ENCODE data around the gene PPP2R1A.
A peak's percentile ranks its signal among the peaks of the same experiment; 100 is the strongest.
"Not testable (repeated sequence)": the region's sequence is repeated elsewhere in the genome, so short reads cannot be mapped to it uniquely, and the experiment has no call there.

PPP2R1A gene

DNA sequence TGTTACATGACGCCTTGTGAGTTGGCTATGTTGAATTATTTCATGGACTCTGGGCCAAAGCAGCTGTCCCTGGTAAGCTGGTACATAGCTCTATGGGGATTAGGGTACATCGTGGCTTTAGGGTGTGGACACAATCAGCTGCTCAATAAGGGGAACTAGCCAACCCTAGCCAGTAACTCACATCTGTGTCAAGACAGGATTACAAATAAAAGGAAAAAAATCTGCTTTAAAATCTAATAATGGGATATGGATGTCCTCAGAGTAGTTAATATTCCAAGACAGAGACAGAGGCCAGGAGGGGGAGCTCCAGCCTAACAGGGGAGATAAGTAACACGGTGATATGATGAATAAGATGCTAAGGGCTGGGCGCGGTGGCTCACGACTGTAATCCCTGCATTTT, 58.4 kb downstream of the PPP2R1A start:
- Histone ChIP-seq H3K9me3 (no peaks in the 10 kb centered on the region), H3K4me1 (no peaks in the 10 kb centered on the region), H3K36me3 (no peaks in the 10 kb centered on the region), H3K27me3 (no peaks in the 10 kb centered on the region), H3K4me3 (no peak overlapping the region), H3K27ac (no peak overlapping the region)
- TF ChIP-seq, protein P1, sequence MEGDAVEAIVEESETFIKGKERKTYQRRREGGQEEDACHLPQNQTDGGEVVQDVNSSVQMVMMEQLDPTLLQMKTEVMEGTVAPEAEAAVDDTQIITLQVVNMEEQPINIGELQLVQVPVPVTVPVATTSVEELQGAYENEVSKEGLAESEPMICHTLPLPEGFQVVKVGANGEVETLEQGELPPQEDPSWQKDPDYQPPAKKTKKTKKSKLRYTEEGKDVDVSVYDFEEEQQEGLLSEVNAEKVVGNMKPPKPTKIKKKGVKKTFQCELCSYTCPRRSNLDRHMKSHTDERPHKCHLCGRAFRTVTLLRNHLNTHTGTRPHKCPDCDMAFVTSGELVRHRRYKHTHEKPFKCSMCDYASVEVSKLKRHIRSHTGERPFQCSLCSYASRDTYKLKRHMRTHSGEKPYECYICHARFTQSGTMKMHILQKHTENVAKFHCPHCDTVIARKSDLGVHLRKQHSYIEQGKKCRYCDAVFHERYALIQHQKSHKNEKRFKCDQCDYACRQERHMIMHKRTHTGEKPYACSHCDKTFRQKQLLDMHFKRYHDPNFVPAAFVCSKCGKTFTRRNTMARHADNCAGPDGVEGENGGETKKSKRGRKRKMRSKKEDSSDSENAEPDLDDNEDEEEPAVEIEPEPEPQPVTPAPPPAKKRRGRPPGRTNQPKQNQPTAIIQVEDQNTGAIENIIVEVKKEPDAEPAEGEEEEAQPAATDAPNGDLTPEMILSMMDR (IDR thresholded peaks at IDR 0.05): peak; percentile 34 to 54
- intact Hi-C loops (cut with DNase I; ENCODE audit: low total_unique reads): no loop called here
- DNase-seq: peak in 1 of 2 donors; percentile 56

DNA sequence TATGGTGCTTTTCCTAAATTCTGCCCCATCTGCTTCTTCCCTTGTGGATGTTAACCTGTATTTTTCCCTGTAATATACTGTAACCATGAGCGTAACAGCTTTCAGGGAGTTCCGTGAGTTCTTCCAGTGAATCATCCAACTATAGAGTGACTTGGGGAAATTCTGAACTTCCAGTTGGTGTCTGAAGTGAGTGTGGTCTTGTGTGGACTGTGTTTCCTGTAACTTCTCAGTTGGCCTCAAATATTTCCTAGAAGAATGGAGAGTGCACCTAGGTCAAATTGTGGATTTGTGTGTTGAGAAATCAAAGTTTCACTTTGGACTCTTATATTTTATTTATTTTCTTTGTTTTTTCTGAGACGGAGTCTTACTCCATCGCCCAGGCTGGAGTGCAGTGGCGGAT, 68.6 kb downstream of the PPP2R1A start:
- intact Hi-C loops (cut with DNase I; ENCODE audit: low total_unique reads): no loop called here
- H3K4me1 ChIP-seq: no peaks in the 10 kb centered on the region
- TF ChIP-seq, protein P1 (IDR thresholded peaks at IDR 0.05): no peak

DNA sequence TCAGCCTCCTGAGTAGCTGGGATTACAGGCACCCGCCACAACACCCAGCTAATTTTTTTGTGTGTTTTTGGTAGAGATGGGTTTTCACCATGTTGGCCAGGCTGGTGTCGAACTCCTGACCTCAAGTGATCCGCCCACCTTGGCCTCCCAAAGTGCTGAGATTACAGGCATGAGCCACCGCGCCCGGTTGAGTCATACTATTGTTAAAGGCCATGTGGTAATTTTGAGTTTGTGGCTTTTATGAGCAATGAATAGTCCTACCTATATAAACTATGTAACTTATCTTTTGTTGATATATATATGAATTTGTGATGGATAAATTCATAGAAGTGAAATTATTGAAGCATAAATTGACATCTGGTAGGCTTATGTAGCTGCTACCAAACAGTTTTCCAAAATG, 75.7 kb downstream of the PPP2R1A start:
- DNase-seq; intact Hi-C loops (cut with DNase I; ENCODE audit: low total_unique reads): not testable (repeated sequence)

More for the DNA sequence above, 68.6 kb downstream of the PPP2R1A start:
- Histone ChIP-seq H3K4me3 (no peak overlapping the region), H3K9me3 (no peaks in the 10 kb centered on the region), H3K27ac (no peak overlapping the region), H3K27me3 (no peaks in the 10 kb centered on the region), H3K36me3 (no peaks in the 10 kb centered on the region)
- DNase-seq: no peak

DNA sequence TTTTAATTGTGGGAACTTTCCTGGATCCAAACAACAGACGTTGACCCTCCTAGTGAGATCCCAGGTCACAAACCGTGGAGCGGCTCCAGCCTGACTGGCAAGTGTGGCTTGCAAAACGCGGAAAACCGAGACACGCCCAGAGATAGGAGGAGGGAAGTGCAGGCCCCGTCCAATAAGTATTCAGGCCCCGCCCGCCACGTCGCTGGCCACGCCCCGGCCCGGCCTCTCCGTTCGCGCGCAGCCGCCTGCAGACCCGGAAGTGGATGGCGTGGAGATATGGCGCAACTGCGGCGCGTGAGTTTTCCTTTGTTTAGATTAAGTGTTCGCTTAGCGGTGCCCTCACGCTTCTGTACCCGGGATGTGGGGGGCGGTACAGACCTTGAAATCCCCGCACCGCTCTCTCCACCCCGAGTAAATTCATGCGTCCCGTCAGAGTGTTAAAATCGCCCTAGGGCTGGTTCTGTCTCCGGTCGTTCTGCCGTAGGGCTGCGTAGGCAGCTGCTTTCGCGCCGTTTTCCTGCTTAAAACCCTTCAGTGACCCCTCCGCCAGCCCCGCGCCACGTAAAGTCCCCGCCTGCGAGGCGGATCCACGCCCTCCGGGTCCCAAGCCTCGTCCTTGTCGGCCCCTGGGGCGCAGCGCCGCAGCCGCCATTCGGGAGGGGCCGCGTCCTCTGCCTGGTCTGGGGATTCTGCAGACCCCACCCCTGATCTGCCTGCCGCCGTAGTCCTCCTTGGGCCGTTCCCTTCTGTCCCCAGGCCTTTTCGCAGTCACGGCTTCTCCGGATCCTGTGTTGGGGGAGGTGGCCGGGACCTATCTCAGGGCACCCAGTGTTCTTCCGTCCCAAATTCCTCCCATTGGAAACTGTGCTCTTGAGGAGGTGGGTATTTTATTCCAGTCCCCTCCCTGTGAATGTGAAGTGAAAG, 79.7 kb downstream of the PPP2R1A start, which contains the start of gene ZNF766:
TSS of gene ZNF766 (plus strand) at position 250 of the 924 bp plus-strand sequence. CDS start at position 277, 27 bp downstream.
- no peaks in the 10 kb centered on the region for H3K27me3 ChIP-seq
- TF ChIP-seq, protein P1 (IDR thresholded peaks at IDR 0.05): no peak
- H3K4me3 ChIP-seq: peak within 1 kb of the TSS; percentile 93 to 96
- H3K9me3 ChIP-seq: no peaks in the 10 kb centered on the region
- peaks cover 0 to 8% (median 7%) of the 10 kb centered on the region in 3 donors for H3K36me3 ChIP-seq
- peak within 1 kb of the TSS; percentile 99 for H3K27ac ChIP-seq
- peaks cover 0 to 28% (median 19%) of the 10 kb centered on the region in 4 donors for H3K4me1 ChIP-seq
- intact Hi-C loops (cut with DNase I; ENCODE audit: low total_unique reads): loop anchor here (10.0 kb wide), 1 partner anchor 355 kb away; no protein-coding TSS in a partner anchor
- DNase-seq: peak; percentile 98 to 99

More for the DNA sequence above, 75.7 kb downstream of the PPP2R1A start:
- H3K27me3 ChIP-seq, H3K4me3 ChIP-seq, H3K27ac ChIP-seq, H3K4me1 ChIP-seq, H3K36me3 ChIP-seq, H3K9me3 ChIP-seq: not testable (repeated sequence)

DNA sequence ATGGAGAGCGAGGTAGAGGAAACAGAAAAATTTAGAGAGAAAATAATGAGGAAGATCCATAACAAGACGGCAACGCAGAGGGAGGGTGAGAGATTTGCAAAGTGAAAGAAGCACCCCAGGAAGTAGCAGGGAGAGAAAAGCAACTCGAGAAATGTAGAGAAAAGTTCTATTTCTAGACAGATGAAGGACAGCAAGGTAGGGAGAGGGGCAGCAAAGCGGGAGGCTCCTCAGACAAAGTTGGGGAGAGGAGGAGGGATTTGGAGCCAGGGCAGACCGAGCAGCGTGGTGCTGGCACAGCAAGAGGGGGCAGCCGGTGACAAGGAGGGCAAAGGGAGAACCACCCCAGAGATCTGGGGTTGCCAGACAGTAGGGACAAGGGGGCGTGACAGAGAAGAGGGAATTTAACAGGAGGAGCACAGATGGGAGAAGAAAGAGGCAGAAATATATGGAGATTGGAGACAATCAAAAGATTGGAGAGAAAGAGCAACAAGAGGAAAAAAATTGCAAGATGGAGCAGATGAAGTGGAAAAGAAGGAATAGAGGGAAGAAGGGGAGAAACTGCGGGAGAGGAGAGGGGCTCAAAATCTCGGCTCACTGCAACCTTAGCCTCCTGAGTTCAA, 80.5 kb downstream of the PPP2R1A start:
- Histone ChIP-seq H3K27me3 (no peaks in the 10 kb centered on the region), H3K36me3 (peaks cover 0 to 8% (median 7%) of the 10 kb centered on the region in 3 donors), H3K9me3 (no peaks in the 10 kb centered on the region), H3K4me1 (peaks cover 0 to 28% (median 19%) of the 10 kb centered on the region in 4 donors), H3K4me3 (peak overlapping the region; percentile 93 to 96), H3K27ac (peak overlapping the region; percentile 99)
- intact Hi-C loops (cut with DNase I; ENCODE audit: low total_unique reads): loop anchor here (10.0 kb wide), 1 partner anchor 354 kb away; no protein-coding TSS in a partner anchor
- TF ChIP-seq, protein P1 (IDR thresholded peaks at IDR 0.05): no peak
- DNase-seq: no peak

All from tibial artery (tissue), 4 donors.